ENCODE measurements around the gene ANKLE1.

DNA sequence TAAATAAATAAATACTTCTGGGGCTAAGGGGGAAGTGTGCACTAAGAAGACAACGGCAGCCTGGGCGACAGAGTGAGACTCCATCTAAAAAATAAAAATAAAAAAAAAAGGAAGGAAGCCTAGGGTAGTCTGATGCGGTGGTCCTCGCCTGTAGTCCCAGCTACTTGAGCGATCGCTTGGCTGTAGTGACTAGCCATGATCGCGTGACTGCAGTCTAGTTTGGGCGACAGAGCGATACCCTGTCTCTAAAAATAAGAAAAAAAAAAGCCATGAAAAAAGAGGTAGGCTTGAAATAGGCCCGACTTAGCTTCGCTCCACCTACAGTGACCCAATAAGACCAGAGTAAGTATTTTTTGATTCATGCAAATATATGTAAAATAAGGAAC, 15.1 kb upstream of the ANKLE1 start:
- TF ChIP-seq YY1 (IDR thresholded peaks at IDR 0.05; ENCODE audit: insufficient read depth, insufficient read length) (no peak), ZNF274 (IDR thresholded peaks at IDR 0.05; ENCODE audit: low read depth, low read length) (no peak)

Data from NT2/D1 (cell line).